Brain microvascular endothelial cell (primary cell): ENCODE results near the gene RAB33A.

Source experiments
- DNase-seq: peaks from one replicate; pipeline ENCODE4 v3.0.0-alpha.2; 2020
- H3K27ac ChIP-seq: fragments of 250-450 bp; sonication (Bioruptor Pico); 2 replicates; pipeline ENCODE4 v1.5.1; 2020; ENCODE audit warnings: mild to moderate bottlenecking, moderate library complexity
- H3K27me3 ChIP-seq: fragments of 250-450 bp; sonication (Bioruptor Pico); replicated peaks from 2 replicates; pipeline ENCODE4 v1.5.1; 2020; ENCODE audit warnings: mild to moderate bottlenecking
- H3K36me3 ChIP-seq: fragments of 250-450 bp; sonication (Bioruptor Pico); replicated peaks from 2 replicates; pipeline ENCODE4 v1.5.1; 2020; ENCODE audit warnings: mild to moderate bottlenecking
- H3K4me3 ChIP-seq: 2 replicates; pipeline ENCODE4 v1.5.1; 2011; ENCODE audit warnings: low read depth, mild to moderate bottlenecking, control low read depth, low read length, moderate library complexity
- in situ Hi-C: cut with HindIII; loops from 2 replicates; pipeline ENCODE4 v1.10.0; 2017; ENCODE audit warnings: low sequenced_read_pairs, low pct_ligation_motif_present
- TF ChIP-seq, protein P1 (sequence below): IDR thresholded peaks from 2 replicates; pipeline ENCODE4 v1.5.1; 2011; ENCODE audit warnings: low read depth, mild to moderate bottlenecking, moderate library complexity, low read length, control low read depth, inconsistent platforms; ENCODE audit errors: missing control alignments

Gene RAB33A

DNA sequence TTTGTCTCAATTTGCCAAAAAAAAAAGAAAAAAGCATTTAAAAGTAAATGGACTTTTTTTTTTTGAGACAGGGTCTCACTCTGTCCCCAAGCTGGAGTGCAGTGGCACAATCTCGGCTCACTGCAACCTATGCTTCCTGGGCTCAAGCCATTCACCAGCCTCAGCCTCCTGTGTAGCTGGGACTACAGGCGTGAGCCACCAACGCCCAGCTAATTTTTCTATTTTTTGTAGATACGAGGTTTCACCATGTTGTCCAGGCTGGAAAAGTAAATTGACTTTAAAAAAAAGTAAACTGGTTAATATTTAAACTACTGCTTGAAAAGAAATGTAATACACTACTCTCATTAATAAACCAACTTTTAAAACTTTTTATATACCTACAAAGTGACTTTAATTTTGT is 12.0 kb upstream of the RAB33A start:
- Histone ChIP-seq H3K27ac (no peak overlapping the region), H3K4me3 (no peak overlapping the region), H3K36me3 (no peaks in the 10 kb centered on the region), H3K27me3 (no peaks in the 10 kb centered on the region)
- TF ChIP-seq, protein P1, sequence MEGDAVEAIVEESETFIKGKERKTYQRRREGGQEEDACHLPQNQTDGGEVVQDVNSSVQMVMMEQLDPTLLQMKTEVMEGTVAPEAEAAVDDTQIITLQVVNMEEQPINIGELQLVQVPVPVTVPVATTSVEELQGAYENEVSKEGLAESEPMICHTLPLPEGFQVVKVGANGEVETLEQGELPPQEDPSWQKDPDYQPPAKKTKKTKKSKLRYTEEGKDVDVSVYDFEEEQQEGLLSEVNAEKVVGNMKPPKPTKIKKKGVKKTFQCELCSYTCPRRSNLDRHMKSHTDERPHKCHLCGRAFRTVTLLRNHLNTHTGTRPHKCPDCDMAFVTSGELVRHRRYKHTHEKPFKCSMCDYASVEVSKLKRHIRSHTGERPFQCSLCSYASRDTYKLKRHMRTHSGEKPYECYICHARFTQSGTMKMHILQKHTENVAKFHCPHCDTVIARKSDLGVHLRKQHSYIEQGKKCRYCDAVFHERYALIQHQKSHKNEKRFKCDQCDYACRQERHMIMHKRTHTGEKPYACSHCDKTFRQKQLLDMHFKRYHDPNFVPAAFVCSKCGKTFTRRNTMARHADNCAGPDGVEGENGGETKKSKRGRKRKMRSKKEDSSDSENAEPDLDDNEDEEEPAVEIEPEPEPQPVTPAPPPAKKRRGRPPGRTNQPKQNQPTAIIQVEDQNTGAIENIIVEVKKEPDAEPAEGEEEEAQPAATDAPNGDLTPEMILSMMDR = no peak
- DNase-seq = no peak
- in situ Hi-C loops = no loop called here

DNA sequence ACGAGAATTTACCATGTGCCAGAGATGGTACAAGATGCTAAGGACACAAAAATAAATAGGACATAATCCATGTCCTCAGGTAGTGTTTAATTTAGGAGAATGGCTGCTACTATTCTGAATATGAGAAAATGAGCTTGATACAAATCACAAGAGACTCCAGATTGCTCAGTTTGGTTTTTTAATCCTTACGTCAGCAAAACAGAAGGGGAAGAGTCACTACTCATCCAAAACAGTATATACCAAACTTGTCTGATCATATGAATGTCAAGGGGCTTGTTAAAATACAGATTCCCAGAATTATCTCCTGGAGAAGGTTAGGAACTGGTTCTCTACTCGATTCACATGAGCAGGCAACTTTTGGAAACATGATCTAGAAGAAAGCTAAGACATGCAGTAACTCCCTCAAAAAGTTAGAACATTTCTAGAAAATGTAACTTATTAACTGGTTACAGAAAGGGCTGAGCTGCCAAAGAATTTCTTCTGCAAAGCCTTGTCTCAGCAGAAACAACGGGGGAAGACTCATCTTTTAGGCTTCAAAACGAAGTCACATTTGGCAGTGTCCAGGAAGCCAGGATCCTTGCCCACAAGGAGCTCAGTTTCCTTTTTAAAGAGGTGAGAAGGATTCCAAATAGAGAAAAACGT is 9.5 kb upstream of the RAB33A start:
- no peaks in the 10 kb centered on the region for H3K27me3 ChIP-seq

DNA sequence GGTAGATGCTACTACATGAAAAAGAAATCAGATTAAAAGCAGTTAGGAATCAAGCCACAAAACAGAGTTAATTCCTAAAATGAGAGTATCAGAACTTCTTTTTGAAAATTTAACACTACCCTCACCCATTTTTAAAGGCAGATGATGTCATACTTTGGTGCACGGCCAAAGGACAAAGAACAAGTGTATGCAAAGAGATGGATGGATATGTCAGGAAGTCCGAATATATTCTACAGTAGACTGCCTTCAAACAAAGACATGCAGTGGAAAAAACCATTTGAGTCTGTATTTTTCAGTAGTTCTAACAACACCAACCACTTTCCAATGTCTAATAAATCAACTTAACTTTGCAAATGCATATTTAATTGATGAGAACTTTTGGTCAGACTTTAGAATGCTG is 8.4 kb upstream of the RAB33A start:
- TF ChIP-seq, protein P1 = no peak
- H3K36me3 ChIP-seq = no peaks in the 10 kb centered on the region
- no peak overlapping the region for H3K27ac ChIP-seq
- no peak for DNase-seq
- in situ Hi-C loops = no loop called here
- no peaks in the 10 kb centered on the region for H3K27me3 ChIP-seq
- H3K4me3 ChIP-seq = no peak overlapping the region

More for the DNA sequence above, 9.5 kb upstream of the RAB33A start:
- no peaks in the 10 kb centered on the region for H3K36me3 ChIP-seq
- in situ Hi-C loops = no loop called here
- no peak for DNase-seq
- no peak overlapping the region for H3K27ac ChIP-seq
- TF ChIP-seq, protein P1 = no peak
- H3K4me3 ChIP-seq = no peak overlapping the region

DNA sequence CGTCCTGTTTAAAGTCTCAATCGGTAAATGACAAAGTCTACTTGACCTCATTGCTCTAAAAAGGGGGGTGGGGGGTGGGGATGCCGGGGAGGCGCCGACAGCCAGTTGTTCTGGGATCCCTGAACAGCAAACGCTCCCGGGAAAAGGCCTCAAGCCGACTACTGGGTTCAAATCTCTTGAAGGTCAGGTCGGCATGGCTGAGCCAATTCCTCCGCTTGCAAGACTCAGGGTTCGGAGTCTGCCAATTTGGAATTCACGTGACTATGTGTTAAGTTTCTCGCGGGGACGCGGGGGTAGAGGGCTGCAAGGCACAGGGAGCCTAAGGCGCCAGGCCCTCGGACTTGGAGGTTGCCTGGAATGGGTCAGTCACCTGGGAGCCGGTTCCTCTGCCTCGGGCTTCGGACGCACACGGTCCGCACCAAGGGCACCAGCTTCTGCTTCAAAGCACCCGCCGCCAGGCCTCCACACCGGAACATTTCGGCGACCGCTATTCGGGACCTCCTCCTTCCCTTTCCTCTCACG is 6.5 kb upstream of the RAB33A start:
- TF ChIP-seq, protein P1 = no peak
- H3K36me3 ChIP-seq = no peaks in the 10 kb centered on the region
- H3K27ac ChIP-seq = peak overlapping the region; percentile 88
- H3K27me3 ChIP-seq = no peaks in the 10 kb centered on the region
- peak; percentile 16 for DNase-seq
- in situ Hi-C loops = no loop called here
- H3K4me3 ChIP-seq = peak overlapping the region; percentile 79

DNA sequence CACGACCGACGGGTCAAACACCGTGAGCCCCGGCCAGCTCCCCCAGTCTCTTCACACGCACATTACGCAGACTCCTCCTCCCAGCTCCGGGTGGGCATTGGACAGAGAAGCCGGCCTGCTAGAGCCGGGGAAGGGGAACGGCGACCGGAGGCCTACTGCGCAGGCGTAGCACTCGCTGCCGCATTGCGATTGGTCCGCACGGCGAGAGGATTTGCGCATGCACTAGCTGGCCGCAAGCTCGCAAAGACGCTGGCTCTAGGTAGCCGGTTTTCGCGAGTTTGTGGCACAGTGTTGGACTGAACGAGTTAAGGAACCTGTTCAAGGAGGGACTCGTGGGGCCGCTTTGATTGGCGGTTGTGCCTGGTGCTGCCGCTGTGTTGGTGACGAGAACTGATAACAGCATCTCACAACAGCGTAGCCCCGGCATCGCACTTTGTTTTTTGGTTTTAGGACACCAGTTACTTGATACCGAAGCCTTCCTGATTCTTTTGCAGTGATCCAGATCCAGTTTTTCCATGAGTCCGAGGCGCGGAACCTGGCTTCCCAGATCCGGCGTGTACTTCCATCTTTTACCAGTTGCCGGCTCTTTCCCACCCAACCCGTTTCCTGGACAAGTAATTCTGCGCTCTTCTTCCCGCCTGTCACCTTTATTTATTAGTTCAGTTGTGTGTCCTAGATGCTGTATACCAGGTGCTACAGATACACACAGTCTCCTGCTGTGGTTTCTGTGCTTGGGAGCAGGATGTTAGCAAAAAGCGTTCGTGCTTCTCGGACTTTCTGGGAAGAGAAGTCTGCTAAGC is 5.9 kb upstream of the RAB33A start, which contains the start of gene AIFM1:
Gene AIFM1, minus strand, starts transcription at position 139 of the 800 bp plus-strand sequence. CDS start 185 bp downstream, outside the sequence.
- DNase-seq = peak; percentile 92
- H3K4me3 ChIP-seq = peak within 1 kb of the TSS; percentile 79
- in situ Hi-C loops = no loop called here
- H3K27me3 ChIP-seq = no peaks in the 10 kb centered on the region
- TF ChIP-seq, protein P1 = no peak
- peak within 1 kb of the TSS; percentile 88 for H3K27ac ChIP-seq
- H3K36me3 ChIP-seq = no peaks in the 10 kb centered on the region
